Amniotic stem cell (primary cell): ENCODE data around the gene EME2.

ENCODE experiments used
- DNase-seq: peaks from one replicate; lab custom pipeline; 2025; lab: John Stamatoyannopoulos, UW

EME2 gene

DNA sequence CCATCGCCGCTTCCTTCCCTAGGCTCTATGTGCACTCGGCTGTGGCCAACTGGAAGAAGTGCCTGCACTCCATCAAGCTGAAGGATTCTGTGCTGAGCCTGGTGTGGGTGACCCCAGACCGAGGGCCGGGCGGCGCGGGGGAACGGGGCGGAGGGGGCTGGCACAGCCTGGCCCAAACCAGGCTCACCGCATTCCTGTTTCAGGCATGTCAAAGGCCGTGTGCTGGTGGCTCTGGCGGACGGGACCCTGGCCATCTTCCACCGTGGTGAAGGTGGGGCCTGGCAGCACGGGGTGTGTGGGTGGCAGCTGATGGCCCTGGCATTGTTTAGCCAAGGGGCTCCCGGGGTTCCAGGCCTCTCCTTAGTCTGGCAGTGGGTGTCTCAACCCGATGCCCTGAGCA lies 5.9 kb upstream of the EME2 start:
- DNase-seq, result no peak

DNA sequence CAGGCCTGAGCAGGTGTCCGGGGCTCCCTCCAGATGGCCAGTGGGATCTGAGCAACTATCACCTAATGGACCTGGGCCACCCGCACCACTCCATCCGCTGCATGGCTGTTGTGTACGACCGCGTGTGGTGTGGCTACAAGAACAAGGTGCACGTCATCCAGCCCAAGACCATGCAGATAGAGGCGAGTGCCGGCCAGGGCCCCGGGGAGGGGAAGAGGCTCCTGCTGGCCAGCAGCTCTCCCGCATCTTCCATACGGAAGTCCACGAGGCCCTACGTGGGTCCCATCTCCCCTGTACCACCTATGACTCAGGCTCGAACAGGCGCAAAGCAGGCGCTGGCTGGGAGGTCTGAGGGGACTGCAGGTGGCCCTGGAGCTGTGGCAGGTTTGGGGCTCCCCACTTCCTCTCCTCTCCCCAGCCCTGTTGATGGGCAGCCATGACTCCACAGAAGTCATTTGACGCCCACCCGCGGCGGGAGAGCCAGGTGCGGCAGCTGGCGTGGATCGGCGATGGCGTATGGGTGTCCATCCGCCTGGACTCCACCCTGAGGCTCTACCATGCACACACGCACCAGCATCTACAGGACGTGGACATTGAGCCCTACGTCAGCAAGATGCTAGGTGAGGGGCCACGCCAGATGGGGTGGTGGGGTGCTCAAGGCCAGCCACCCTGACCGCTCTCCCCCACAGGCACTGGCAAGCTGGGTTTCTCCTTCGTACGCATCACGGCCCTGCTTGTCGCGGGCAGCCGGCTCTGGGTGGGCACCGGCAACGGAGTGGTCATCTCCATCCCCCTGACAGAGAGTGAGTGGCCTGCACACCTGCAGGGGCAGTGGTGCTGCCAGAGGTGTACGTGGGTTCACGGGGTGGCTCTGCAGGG lies 5.3 kb upstream of the EME2 start:
- DNase-seq, result no peak

- no peak for DNase-seq
Measured at GRCh38 chr16:1768061-1768766, 4.4 kb upstream of the EME2 start.

- DNase-seq, result no peak
Measured at GRCh38 chr16:1768767-1769401, 3.7 kb upstream of the EME2 start.

- no peak for DNase-seq
Measured at GRCh38 chr16:1769402-1770300, 3.0 kb upstream of the EME2 start.

GRCh38 chr16:1770328-1771187 lies 2.1 kb upstream of the EME2 start:
- no peak for DNase-seq

DNA sequence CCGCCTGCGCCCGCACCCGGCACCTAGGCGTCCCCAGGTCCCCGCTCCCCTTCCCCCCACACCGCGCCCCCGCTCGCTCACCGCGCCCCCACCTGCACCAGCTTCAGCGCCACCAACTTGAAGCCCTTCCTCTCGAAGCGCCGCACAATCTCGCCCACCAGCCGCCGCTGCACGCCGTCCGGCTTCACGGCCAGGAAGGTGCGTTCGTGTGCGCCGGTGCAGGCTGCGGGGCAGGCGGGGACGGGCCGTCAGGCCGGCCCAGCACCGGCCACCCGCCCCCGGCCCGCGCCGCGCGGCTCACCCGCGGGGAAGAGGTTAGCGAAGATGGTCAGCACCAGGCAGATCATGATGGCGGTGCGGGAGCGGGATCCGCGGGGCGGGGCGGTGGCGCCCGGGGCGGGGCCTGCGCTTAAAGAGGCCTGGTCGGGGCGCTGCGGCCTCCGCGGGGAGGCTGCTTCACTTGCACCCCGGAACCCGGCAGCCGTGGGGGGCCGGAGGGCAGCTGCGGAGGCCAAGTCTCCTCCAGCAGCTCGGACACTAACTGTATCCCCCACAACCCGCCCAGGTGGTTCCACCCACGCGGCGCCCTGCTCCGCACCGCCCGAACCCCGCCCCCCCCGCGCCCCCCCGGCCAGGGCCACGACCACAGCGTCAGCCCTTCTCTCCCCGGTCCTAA lies 1.3 kb upstream of the EME2 start, which contains the start of gene NME3:
Gene NME3 (minus strand): TSS at position 356 of the 676 bp plus-strand sequence. CDS start 9 bp downstream, at position 347.
- peak; percentile 13 for DNase-seq

DNA sequence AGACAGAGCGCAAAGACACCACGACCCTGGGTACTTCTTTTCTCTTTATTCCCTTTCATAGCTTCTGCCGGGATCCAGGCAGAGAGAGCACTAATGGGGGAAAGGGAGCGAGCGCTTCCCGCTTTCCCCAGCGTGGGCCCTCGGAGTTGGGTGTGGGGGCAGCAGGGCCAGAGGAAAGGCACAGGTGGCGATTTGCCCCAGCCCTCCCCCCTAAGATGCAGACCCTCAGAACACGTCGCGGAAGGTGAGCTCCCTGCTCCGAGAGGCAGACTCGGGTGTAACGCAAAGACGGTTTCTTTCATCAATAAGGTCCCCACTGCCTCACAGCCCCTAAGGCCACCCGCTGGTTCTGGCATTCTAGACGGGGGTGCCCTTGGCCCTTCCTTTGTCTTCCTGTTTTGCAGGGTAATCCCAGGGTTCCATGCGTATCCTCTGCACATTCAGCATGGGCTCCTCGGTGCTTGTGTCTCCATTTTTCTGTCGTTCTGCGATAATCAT lies 697 bp upstream of the EME2 start:
- DNase-seq, result no peak

GRCh38 chr16:1772908-1773702 lies 495 bp downstream of the EME2 start, which contains the start of gene MRPS34:
Gene MRPS34 (minus strand): TSS chr16:1773134. CDS start chr16:1773119, 15 bp downstream.
- DNase-seq, result peak; percentile 74

GRCh38 chr16:1773703-1774447 lies 1.3 kb downstream of the EME2 start:
- DNase-seq, result no peak

- DNase-seq, result no peak
Measured at GRCh38 chr16:1774448-1774780, 1.8 kb downstream of the EME2 start.

DNA sequence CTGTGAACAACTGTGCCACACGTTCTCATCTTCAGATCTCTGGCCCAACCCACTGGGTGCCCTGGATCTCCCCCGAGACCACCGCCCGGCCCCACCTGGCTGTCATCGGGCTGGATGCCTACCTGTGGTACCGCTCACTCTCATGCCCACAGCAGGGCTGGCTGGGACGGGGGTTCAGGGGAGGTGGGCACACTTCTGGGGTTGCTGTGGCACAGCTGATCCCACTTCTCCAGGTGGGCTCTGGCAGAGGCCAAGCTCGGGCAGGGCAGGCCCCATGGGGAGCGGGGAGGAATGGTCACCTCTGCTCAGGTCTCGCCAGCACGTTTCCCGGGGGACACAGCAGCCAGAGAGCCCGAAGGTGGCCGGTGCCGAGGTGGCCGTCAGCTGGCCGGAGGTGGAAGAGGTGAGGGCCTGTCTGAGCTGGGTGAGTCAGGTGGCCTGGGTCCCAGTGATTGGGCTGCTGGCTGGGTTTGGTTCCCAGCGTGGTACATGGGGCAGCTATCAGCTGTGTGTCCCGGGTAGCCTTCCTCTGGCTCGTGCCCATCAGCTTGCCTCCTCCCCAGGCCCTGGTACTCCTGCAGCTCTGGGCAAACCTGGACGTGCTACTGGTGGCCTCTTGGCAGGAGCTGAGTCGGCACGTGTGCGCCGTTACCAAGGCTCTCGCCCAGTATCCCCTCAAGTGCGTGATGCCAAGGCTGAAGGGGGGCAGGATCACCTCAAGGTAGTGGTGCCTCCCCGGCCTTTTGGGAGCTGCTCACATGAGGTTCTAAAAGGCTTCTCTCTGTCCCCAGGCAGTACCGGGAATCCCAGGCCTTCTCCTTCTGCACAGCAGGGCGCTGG lies 2.6 kb downstream of the EME2 start:
- no peak for DNase-seq

GRCh38 chr16:1775846-1776671 lies 3.4 kb downstream of the EME2 start:
- no peak for DNase-seq

DNA sequence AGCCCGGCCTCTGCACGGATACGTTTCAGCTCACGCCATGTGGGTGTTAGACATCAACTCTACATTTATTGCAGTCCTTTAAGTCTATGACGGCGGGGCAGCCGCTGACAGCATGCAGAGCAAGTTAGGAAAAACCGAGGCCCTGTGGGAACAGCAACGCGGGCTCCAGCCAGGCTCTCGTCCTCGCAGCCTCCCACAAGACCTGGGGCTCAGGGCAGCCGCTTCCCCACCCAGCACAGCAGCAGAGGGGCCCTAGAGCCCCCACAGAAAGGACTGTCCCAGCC lies 4.0 kb downstream of the EME2 start:
- no peak for DNase-seq

DNA sequence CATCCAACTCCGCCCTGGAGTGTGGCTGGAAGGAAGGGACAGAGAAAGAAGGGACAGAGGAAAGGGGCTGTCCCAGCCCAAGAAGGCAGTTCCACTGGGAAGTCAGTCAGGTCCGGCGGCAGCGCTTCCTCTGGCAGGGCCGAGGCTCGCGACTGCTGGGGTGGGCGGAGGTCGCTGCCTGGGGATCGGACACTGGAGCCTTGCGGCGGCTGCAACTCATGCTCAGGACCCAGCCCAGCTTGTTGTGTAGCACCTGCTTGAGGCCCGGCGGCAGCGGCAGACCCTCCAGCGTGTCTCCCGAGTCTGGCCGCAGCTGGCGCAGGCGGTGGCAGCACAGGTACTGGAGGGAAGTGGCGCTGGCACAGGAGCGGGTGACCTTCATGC lies 4.4 kb downstream of the EME2 start:
- DNase-seq, result no peak

DNA sequence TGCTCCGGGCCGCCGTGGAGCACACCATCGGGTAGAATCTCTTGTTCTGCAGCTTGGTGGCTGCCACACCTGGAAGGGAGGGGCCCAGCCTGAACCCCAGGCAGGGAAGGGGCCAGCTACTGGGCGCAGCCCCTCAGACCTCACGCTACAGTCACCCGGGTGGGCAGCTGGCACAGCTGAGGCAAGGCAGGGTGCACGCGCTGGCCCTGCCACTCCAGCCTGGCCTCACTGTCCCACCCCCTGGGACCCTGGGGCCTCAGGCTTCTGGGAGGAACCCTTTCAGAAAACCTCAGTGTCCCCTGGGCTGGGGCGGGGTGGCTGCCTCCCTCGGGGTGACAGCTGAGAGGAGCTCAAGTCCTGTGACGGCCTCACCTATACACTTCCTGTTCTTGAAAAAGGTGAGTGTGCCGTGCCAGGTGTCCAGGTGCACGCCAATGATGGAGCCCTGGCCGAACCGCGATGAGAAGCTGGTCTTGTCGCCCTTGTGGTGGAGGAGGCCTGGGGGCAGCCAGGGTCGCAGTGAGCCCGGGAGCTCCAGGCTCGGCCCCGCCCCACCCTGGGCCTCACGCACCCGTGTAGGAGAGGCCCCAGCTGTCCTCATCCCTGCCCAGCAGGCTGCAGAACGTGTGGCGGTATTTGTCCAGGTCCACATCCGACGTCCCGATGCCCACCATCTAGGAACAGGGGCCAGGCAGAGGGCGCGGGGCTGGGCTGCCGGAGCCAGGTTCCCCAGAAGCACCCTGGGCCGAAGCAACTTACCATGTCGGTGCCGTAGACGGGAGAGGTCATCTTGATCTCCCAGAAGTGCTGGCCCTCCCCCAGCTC lies 5.0 kb downstream of the EME2 start:
- DNase-seq, result no peak
